GM23338 (cell line): ENCODE results near the gene TMEM190. TPM values are rescaled to one million over a fixed set of nuclear protein-coding genes. Genes with fewer than 3 reads are reported as not detected.

Source experiments
- ATAC-seq: fragments of 200-7000 bp; cut with Tn5 transposase; 3 replicates; pipeline ENCODE4 v1.9.1; 2020
- DNase-seq: peaks from one replicate; pipeline ENCODE4 v3.0.0-alpha.2; 2015; ENCODE audit warnings: low spot score
- H2AFZ ChIP-seq: fragments of 200-600 bp; sonication (generic); 2 replicates; pipeline ENCODE4 v1.8.0; 2016; ENCODE audit warnings: antibody characterized with exemption, mild to moderate bottlenecking, moderate library complexity
- H3F3A ChIP-seq: fragments of 200-600 bp; sonication (generic); replicated peaks from 2 replicates; pipeline ENCODE4 v1.8.0; 2017; ENCODE audit warnings: antibody characterized with exemption, mixed run types, low read depth
- H3K27ac ChIP-seq: fragments of 200-600 bp; sonication (generic); 2 replicates; pipeline ENCODE4 v1.6.1; 2016; ENCODE audit warnings: low read depth
- H3K27me3 ChIP-seq: fragments of 200-600 bp; sonication (generic); 2 replicates; pipeline ENCODE4 v1.8.0; 2016; ENCODE audit warnings: mild to moderate bottlenecking, mixed run types, moderate library complexity; ENCODE audit not compliant: insufficient read depth
- H3K36me3 ChIP-seq: fragments of 200-600 bp; sonication (generic); 2 replicates; pipeline ENCODE4 v1.8.0; 2016; ENCODE audit warnings: mild to moderate bottlenecking; ENCODE audit not compliant: insufficient read depth
- H3K4me1 ChIP-seq: fragments of 200-600 bp; sonication (generic); 2 replicates; pipeline ENCODE4 v1.8.0; 2016; ENCODE audit warnings: mild to moderate bottlenecking, moderate library complexity; ENCODE audit not compliant: insufficient read depth
- H3K4me2 ChIP-seq: fragments of 200-600 bp; sonication (generic); 2 replicates; pipeline ENCODE4 v1.7.1; 2017; ENCODE audit warnings: mixed run types
- H3K4me3 ChIP-seq: fragments of 200-600 bp; sonication (generic); 2 replicates; pipeline ENCODE4 v1.6.1; 2016; ENCODE audit warnings: mixed run types
- H3K79me2 ChIP-seq: fragments of 200-600 bp; sonication (generic); replicated peaks from 2 replicates; pipeline ENCODE4 v1.8.0; 2017; ENCODE audit warnings: mild to moderate bottlenecking; ENCODE audit not compliant: insufficient read depth
- H3K9me2 ChIP-seq: fragments of 200-600 bp; sonication (generic); 2 replicates; pipeline ENCODE4 v1.8.0; 2017; ENCODE audit not compliant: insufficient read depth
- H4K20me1 ChIP-seq: fragments of 200-600 bp; sonication (generic); replicated peaks from 2 replicates; pipeline ENCODE4 v1.8.0; 2017; ENCODE audit warnings: mild to moderate bottlenecking; ENCODE audit not compliant: insufficient read depth
- H3K27ac Mint-ChIP-seq: 2 replicates; pipeline ENCODE4 v1.8.0; 2020; ENCODE audit warnings: inconsistent platforms, mild to moderate bottlenecking, moderate library complexity, mixed read lengths
- H3K27me3 Mint-ChIP-seq: 3 replicates; pipeline ENCODE4 v1.8.0; 2022; ENCODE audit warnings: low read depth, mild to moderate bottlenecking, moderate library complexity, mixed read lengths, inconsistent platforms; ENCODE audit not compliant: insufficient read depth, poor library complexity
- H3K36me3 Mint-ChIP-seq: 3 replicates; pipeline ENCODE4 v1.8.0; 2021; ENCODE audit warnings: low read depth, mild to moderate bottlenecking, inconsistent platforms, moderate library complexity, mixed read lengths
- H3K4me1 Mint-ChIP-seq: 3 replicates; pipeline ENCODE4 v1.8.0; 2020; ENCODE audit warnings: mild to moderate bottlenecking, inconsistent platforms, mixed read lengths
- H3K4me3 Mint-ChIP-seq: 3 replicates; pipeline ENCODE4 v1.8.0; 2021; ENCODE audit warnings: moderate library complexity, mild to moderate bottlenecking, inconsistent platforms, mixed read lengths
- H3K9me3 Mint-ChIP-seq: 3 replicates; pipeline ENCODE4 v1.8.0; 2020; ENCODE audit warnings: moderate library complexity, mild to moderate bottlenecking, inconsistent platforms, mixed read lengths
- EZH2 ChIP-seq: fragments of 200-600 bp; sonication (generic); IDR thresholded peaks from one replicate; pipeline ENCODE4 v1.8.0; 2017; ENCODE audit warnings: antibody characterized with exemption, mild to moderate bottlenecking, low read depth; ENCODE audit not compliant: unreplicated experiment
- JUNB ChIP-seq: IDR thresholded peaks from one replicate; pipeline ENCODE4 v1.6.1; 2016; ENCODE audit warnings: antibody characterized with exemption; ENCODE audit not compliant: unreplicated experiment
- NANOG ChIP-seq: IDR thresholded peaks from 2 replicates; pipeline ENCODE4 v1.6.1; 2016; ENCODE audit warnings: antibody characterized with exemption, borderline replicate concordance
- ZNF462 ChIP-seq: fragments of 250-450 bp; sonication (Bioruptor Pico); IDR thresholded peaks from 2 replicates; pipeline ENCODE4 v1.5.0; 2020; ENCODE audit warnings: mild to moderate bottlenecking, moderate library complexity
- polyA plus RNA-seq: library from polyadenylated mRNA; unstranded; fragments of >200 nt; fragmentation: Nextera tagmentation; extraction: Ambion mirVana; gene quantifications from 2 replicates; pipeline ENCODE4 v1.2.1, GENCODE V29; 2016
- total RNA-seq: library from RNA; depleted of rRNA; stranded (reverse); fragments of >200 nt; shearing (Covaris generic); gene quantifications from 2 replicates; pipeline ENCODE4 v1.2.3, GENCODE V29; 2014
- TF ChIP-seq, protein P1 (sequence below), 2 experiments: fragments of 200-600 bp in 1 of 2; sonication (generic) in 1 of 2; conservative IDR thresholded peaks; 2 replicates each; pipeline versions ENCODE4 v1.5.1 to v1.6.1; 2016 to 2017; ENCODE audit warnings: antibody characterized with exemption in 2 of 2, low read depth in 2 of 2, mild to moderate bottlenecking in 2 of 2, moderate library complexity in 1 of 2

The TMEM190 gene
- total and polyA plus RNA-seq, 2 experiments from 2014 or later, result 4.8 TPM; not detected in 1

GRCh38 chr19:55336101-55336500 is 40.5 kb upstream of the TMEM190 start (continued):
- TF ChIP-seq ZNF462 (CRISPR knock-in tag), result no peak
- no peak for TF ChIP-seq EZH2

- Mint-ChIP-seq H3K27me3 (peaks cover 10% of the 10 kb centered on the region), H3K4me3 (peak within 1 kb of the TSS; percentile 90), H3K27ac (peak within 1 kb of the TSS; percentile 99), H3K4me1 (peaks cover 12% of the 10 kb centered on the region; the same call in 2 of the 3 replicates), H3K36me3 (peaks cover 24% of the 10 kb centered on the region), H3K9me3 (peaks cover 2% of the 10 kb centered on the region; the same call in 1 of the 3 replicates)
- Histone ChIP-seq H3K79me2 (no peaks in the 10 kb centered on the region), H3K4me3 (peak within 1 kb of the TSS; percentile 84), H2AFZ (peak within 1 kb of the TSS; percentile 70; the same call in 1 of the 2 replicates), H3K4me2 (peak within 1 kb of the TSS; percentile 96), H3K27ac (peak within 1 kb of the TSS; percentile 98), H3K27me3 (no peaks in the 10 kb centered on the region), H4K20me1 (0 out of 2 replicates have a peak, but pooled peaks cover 3% of the 10 kb centered on the region), H3K36me3 (no peaks in the 10 kb centered on the region; the same call in 1 of the 2 replicates), H3K4me1 (peaks cover 12% of the 10 kb centered on the region; the same call in 1 of the 2 replicates), H3K9me2 (no peaks in the 10 kb centered on the region; the same call in 1 of the 2 replicates), H3F3A (no peaks in the 10 kb centered on the region; the same call in 1 of the 2 replicates)
- ATAC-seq, result peak; percentile 81
- DNase-seq, result peak; percentile 100
- TF ChIP-seq JUNB, result no peak
- TF ChIP-seq, protein P1, sequence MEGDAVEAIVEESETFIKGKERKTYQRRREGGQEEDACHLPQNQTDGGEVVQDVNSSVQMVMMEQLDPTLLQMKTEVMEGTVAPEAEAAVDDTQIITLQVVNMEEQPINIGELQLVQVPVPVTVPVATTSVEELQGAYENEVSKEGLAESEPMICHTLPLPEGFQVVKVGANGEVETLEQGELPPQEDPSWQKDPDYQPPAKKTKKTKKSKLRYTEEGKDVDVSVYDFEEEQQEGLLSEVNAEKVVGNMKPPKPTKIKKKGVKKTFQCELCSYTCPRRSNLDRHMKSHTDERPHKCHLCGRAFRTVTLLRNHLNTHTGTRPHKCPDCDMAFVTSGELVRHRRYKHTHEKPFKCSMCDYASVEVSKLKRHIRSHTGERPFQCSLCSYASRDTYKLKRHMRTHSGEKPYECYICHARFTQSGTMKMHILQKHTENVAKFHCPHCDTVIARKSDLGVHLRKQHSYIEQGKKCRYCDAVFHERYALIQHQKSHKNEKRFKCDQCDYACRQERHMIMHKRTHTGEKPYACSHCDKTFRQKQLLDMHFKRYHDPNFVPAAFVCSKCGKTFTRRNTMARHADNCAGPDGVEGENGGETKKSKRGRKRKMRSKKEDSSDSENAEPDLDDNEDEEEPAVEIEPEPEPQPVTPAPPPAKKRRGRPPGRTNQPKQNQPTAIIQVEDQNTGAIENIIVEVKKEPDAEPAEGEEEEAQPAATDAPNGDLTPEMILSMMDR (conservative IDR thresholded peaks at IDR 0.05; ENCODE audit: low read depth in 2 of 2), result no peak
- no peak for TF ChIP-seq NANOG
- TF ChIP-seq ZNF462 (CRISPR knock-in tag), result no peak
Observed at GRCh38 chr19:55339105-55339888, 37.3 kb upstream of the TMEM190 start, which contains the start of gene KMT5C. Gene KMT5C, plus strand, starts transcription at chr19:55339876. Its CDS starts 2,061 bp downstream, at chr19:55341937.
